Suprapubic skin (tissue), 4 donors: ENCODE data around the gene EPHA6.

Experiments used
- EP300 ChIP-seq: sonication (generic); formaldehyde crosslinking; IDR thresholded peaks from one replicate; pipeline ENCODE4 v1.6.1; 2017; ENCODE audit warnings: antibody characterized with exemption
- POLR2A ChIP-seq, 2 donors: fragments of 450-650 bp; IDR thresholded peaks; one replicate each; pipeline ENCODE4 v1.6.1; 2017; ENCODE audit warnings: antibody characterized with exemption in 2 of 2, mild to moderate bottlenecking in 2 of 2, moderate library complexity in 2 of 2
- POLR2AphosphoS5 ChIP-seq, 3 donors: sonication (generic); formaldehyde crosslinking; IDR thresholded peaks; one replicate each; pipeline ENCODE4 v1.6.1; 2017; ENCODE audit warnings: antibody characterized with exemption in 3 of 3
- TF ChIP-seq, protein P1 (sequence below), 2 donors: fragments of 200-600 bp in 1 of 2; fragments of 450-650 bp in 1 of 2; sonication (generic) in 1 of 2; IDR thresholded peaks; one replicate each; pipeline ENCODE4 v1.5.1; 2016 to 2019; ENCODE audit warnings: antibody characterized with exemption in 2 of 2, mild to moderate bottlenecking in 1 of 2, moderate library complexity in 1 of 2

DNA sequence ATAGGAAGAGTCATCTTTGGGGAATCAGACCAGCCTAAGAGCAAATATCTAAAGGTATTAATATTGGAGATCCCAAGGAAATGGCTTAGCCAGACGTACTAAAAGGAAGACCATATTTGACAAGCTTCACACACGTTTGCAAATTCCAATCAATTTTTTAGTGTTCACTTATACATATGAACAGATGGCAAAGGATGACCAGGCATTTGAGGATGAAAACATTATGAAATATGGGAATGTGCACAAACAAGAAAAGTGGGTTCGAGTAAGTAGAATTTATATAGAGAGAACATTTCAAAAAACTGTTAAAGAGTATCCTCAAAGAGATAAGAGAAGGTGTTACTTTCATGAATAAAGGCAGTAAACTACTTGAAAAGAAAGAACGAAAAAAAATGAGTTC, 981.6 kb downstream of the EPHA6 start:
- TF ChIP-seq EP300 (no peak), POLR2A (IDR thresholded peaks at IDR 0.05) (no peak), POLR2AphosphoS5 (IDR thresholded peaks at IDR 0.05) (no peak)
- TF ChIP-seq, protein P1, sequence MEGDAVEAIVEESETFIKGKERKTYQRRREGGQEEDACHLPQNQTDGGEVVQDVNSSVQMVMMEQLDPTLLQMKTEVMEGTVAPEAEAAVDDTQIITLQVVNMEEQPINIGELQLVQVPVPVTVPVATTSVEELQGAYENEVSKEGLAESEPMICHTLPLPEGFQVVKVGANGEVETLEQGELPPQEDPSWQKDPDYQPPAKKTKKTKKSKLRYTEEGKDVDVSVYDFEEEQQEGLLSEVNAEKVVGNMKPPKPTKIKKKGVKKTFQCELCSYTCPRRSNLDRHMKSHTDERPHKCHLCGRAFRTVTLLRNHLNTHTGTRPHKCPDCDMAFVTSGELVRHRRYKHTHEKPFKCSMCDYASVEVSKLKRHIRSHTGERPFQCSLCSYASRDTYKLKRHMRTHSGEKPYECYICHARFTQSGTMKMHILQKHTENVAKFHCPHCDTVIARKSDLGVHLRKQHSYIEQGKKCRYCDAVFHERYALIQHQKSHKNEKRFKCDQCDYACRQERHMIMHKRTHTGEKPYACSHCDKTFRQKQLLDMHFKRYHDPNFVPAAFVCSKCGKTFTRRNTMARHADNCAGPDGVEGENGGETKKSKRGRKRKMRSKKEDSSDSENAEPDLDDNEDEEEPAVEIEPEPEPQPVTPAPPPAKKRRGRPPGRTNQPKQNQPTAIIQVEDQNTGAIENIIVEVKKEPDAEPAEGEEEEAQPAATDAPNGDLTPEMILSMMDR (IDR thresholded peaks at IDR 0.05) = no peak
